ENCODE data around the gene KRTAP10-8.
"Not testable (repeated sequence)": the region's sequence is repeated elsewhere in the genome, so short reads cannot be mapped to it uniquely, and the experiment has no call there.

Gene KRTAP10-8

GRCh38 chr21:44643741-44644310 lies 31.9 kb downstream of the KRTAP10-8 start:
- DNase-seq (ENCODE audit: low read depth in 1 of 2, low spot score in 1 of 2) = no peak

GRCh38 chr21:44644878-44645277 lies 33.0 kb downstream of the KRTAP10-8 start:
- DNase-seq (ENCODE audit: low read depth in 1 of 2, low spot score in 1 of 2) = no peak

DNA sequence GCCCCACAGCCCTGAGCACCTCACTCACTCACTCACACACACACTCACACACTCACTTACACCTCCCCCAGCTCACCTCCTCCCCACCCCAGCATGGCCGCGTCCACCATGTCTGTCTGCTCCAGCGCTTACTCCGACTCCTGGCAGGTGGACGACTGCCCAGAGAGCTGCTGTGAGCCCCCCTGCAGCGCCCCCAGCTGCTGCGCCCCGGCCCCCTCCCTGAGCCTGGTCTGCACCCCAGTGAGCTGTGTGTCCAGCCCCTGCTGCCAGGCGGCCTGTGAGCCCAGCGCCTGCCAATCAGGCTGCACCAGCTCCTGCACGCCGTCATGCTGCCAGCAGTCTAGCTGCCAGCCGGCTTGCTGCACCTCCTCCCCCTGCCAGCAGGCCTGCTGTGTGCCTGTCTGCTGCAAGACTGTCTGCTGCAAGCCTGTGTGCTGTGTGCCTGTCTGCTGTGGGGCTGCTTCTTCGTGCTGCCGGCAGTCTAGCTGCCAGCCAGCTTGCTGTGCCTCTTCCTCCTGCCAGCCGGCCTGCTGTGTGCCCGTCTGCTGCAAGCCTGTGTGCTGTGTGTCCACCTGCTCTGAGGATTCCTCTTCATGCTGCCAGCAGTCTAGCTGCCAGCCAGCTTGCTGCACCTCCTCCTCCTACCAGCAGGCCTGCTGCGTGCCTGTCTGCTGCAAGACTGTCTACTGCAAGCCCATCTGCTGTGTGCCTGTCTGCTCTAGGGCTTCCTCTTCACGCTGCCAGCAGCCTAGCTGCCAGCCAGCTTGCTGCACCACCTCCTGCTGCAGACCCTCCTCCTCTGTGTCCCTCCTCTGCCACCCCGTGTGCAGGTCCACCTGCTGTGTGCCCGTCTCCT lies 34.7 kb downstream of the KRTAP10-8 start, which contains the start of gene KRTAP10-11:
KRTAP10-11 (plus strand) TSS at position 49 of the 856 bp plus-strand sequence; CDS start at position 94, 45 bp downstream.
- not testable (repeated sequence) for DNase-seq (ENCODE audit: low read depth in 1 of 2, low spot score in 1 of 2)

- DNase-seq (ENCODE audit: low read depth in 1 of 2, low spot score in 1 of 2) = no peak
These were observed 35.3 kb downstream of the KRTAP10-8 start for GRCh38 chr21:44647222-44647552.

- DNase-seq (ENCODE audit: low read depth in 1 of 2, low spot score in 1 of 2) = no peak
These were observed 36.9 kb downstream of the KRTAP10-8 start for GRCh38 chr21:44648557-44649311.

DNA sequence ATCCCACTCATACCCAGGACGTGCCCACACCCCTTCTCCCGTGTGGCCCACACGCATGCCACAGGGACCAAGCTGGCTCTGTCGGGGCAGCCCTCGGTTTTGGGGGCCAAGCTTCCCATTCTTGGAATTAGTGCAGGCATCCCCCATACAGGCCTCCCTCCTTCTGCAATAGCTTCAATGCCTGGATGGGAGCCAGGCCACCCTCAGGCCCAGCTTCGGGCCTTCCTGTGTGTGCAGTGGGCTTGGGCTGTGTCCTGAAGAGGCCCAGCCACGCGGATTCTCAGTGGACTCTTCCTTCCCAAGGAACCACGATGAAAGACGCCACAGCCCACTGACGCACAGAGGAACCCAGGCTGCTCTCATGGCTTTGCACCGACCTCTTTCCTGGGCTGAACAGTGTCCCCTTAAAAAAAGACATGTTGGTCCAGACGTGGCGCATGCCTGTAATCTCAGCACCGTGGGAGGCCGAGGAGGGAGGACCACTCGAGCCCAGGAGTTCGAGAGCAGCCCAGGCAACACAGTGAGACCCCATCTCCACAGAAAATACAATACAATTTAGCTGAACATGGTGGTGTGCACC lies 37.7 kb downstream of the KRTAP10-8 start:
- DNase-seq (ENCODE audit: low read depth in 1 of 2, low spot score in 1 of 2) = no peak

GRCh38 chr21:44650265-44650972 lies 38.5 kb downstream of the KRTAP10-8 start:
- DNase-seq (ENCODE audit: low read depth in 1 of 2, low spot score in 1 of 2) = no peak

GRCh38 chr21:44650973-44651675 lies 39.2 kb downstream of the KRTAP10-8 start:
- DNase-seq (ENCODE audit: low read depth in 1 of 2, low spot score in 1 of 2) = no peak

- no peak for DNase-seq (ENCODE audit: low read depth in 1 of 2, low spot score in 1 of 2)
These were observed 41.2 kb downstream of the KRTAP10-8 start for GRCh38 chr21:44653123-44653522.

GRCh38 chr21:44653656-44654575 lies 42.0 kb downstream of the KRTAP10-8 start:
- DNase-seq (ENCODE audit: low read depth in 1 of 2, low spot score in 1 of 2) = peak; percentile 20 to 49

DNA sequence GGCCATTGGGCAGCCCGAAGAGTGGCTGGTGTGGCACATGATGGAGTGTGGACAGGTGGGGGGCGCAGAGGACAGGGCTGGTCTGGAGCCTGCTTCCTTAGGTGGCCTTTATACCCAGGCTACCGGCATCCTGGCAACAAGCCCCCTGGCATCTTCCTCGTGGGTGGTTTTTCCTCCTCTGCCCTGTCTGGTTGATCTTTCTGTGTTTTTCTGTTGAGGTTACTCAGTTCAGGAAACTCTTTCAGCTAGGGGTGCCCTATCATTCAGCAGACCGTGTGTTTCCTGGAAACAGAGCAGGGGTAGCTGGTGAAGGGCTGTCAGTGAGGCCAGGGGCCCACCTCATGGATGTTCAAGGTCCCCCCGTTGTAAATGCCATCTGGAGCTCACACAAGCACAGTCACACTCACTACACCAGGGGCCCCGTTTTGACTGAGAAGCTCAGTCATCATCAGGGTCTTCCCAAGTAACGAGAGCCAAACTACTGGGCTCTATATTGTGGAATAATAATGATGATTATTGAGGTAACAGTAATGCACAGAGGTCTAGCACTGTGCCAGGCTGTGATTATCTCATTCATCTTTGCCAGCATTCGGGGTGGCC lies 42.8 kb downstream of the KRTAP10-8 start, which contains the start of gene KRTAP12-4:
KRTAP12-4 (minus strand) TSS at position 84 of the 600 bp plus-strand sequence; CDS start at position 39, 45 bp downstream.
- no peak for DNase-seq (ENCODE audit: low read depth in 1 of 2, low spot score in 1 of 2)

GRCh38 chr21:44656868-44657267 lies 45.0 kb downstream of the KRTAP10-8 start:
- no peak for DNase-seq (ENCODE audit: low read depth in 1 of 2, low spot score in 1 of 2)

DNA sequence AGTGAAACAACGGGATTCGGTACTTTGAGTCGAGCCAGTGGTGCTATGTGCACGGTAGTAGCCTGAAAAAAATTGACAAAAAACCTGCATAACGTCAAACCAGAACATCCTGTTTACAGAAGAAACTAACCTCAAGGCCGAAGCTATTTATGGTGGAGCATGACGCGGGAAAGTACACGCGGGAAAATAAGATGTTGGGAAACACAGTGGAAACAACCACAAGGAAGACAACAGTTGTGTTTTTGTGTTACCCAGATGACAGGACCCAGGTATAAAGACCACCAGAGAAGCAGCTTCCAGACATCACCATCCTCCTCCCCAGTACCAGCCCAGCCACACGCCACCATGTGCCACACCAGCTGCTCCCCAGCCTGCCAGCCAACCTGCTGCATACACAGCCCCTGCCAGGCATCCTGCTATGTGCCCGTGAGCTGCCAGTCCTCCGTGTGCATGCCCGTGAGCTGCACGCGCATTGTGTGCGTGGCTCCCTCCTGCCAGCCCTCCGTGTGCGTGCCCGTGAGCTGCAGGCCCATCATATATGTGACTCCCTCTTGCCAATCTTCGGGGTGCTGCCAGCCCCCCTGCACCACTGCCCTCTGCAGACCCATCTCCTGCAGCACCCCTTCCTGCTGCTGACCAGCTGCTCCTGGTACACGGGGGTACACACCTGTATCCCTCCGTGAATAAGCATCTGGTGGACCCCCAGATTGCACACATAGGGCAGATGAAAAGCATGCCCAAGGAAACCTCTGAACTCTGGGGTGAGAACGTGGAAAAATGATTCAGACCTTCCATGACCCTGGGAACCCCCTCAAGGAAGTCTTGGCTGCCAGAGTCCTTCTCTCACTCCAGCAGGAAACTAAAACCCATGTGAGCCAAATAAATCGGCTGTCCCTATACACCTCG lies 46.0 kb downstream of the KRTAP10-8 start, which contains the start of gene KRTAP12-3:
KRTAP12-3 (plus strand) TSS at position 298 of the 906 bp plus-strand sequence; CDS start at position 346, 48 bp downstream.
- peak; percentile 18 to 41 for DNase-seq (ENCODE audit: low read depth in 1 of 2, low spot score in 1 of 2)

- DNase-seq (ENCODE audit: low read depth in 1 of 2, low spot score in 1 of 2) = no peak
These were observed 46.6 kb downstream of the KRTAP10-8 start for GRCh38 chr21:44658541-44658910.

GRCh38 chr21:44658913-44659595 lies 47.2 kb downstream of the KRTAP10-8 start:
- no peak for DNase-seq (ENCODE audit: low read depth in 1 of 2, low spot score in 1 of 2)

DNA sequence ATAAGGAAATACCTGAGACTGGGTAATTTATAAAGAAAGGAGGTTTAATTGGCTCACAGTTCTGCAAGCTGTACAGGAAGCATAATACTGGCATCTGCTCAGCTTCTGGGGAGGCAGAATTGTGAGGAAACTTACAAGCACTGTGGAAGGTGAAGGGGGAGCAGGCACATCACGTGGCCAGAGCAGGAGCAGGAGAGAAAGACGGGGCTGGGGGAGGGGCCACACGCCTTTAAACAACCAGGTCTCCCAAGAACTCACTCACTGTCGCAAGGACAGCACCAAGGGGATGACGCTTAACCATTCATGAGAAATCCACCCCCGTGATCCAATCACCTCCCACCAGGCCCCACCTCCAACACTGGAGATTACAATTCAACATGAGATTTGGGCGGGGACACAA lies 49.7 kb downstream of the KRTAP10-8 start:
- not testable (repeated sequence) for DNase-seq (ENCODE audit: low read depth in 1 of 2, low spot score in 1 of 2)

All from activated T-helper 1 cell treated with anti-CD3 and anti-CD28 coated beads, Interleukin-2, amount 50 U/mL, for 16 hours (primary cell).